HepG2 (cell line): ENCODE data around the gene CMYA5. TPM values are rescaled to one million over a fixed set of nuclear protein-coding genes. Genes with fewer than 3 reads are reported as not detected.

ENCODE experiments used
- ATAC-seq: fragments of 200-7000 bp; cut with Tn5 transposase; 3 replicates; pipeline ENCODE4 v1.9.1; 2020; ENCODE audit warnings: mild to moderate bottlenecking, moderate library complexity
- BruUV-seq: library from RNA; stranded (reverse); fragments of 400-500 nt; replicated peaks from 2 replicates; lab custom pipeline; 2021; lab: Mats Ljungman, UMichigan
- CTCF ChIA-PET: fragments of 300-600 bp; formaldehyde crosslinking; extraction: SDS; loops from one replicate; lab custom pipeline; 2021; ENCODE audit warnings: low total read pairs, inconsistent platforms, low intra/inter-chr PET ratio; lab: Yijun Ruan, JAX
- POLR2A ChIA-PET: fragments of 350-600 bp; sonication (Branson Sonifier 250); formaldehyde crosslinking; loops from one replicate; lab custom pipeline; 2020; ENCODE audit warnings: antibody characterized with exemption, inconsistent platforms; lab: Yijun Ruan, JAX
- DNase-seq: peaks from one replicate; pipeline ENCODE4 v3.0.0-alpha.2; 2015; ENCODE audit warnings: low spot score
- FAIRE-seq: peaks from 3 replicates; lab custom pipeline; 2011; peaks lifted over from hg19 to GRCh38; lab: Jason Lieb, UNC
- H2AFZ ChIP-seq: one replicate; pipeline ENCODE4 v1.6.1; 2011; ENCODE audit warnings: low read length, inconsistent platforms
- H3K27ac ChIP-seq: fragments of 300-600 bp; 3 replicates; pipeline ENCODE4 v1.8.0; 2011; ENCODE audit warnings: mixed run types, mild to moderate bottlenecking, mixed read lengths, low read length, inconsistent platforms; ENCODE audit not compliant: insufficient read depth; ENCODE audit errors: extremely low read length
- H3K27me3 ChIP-seq, 2 experiments: fragments of 200-600 bp in 1 of 2; 2 replicates in 1 of 2; 3 replicates in 1 of 2; pipeline versions ENCODE4 v1.6.0 to v1.8.0; 2011; ENCODE audit warnings: low read length in 2 of 2, mild to moderate bottlenecking in 2 of 2, moderate library complexity in 2 of 2, inconsistent platforms in 1 of 2; ENCODE audit not compliant: insufficient read depth in 2 of 2, control insufficient read depth in 1 of 2
- H3K36me3 ChIP-seq, 2 experiments: fragments of 200-600 bp in 1 of 2; replicated peaks in 1 of 2; 2 replicates in 1 of 2; 3 replicates in 1 of 2; pipeline versions ENCODE4 v1.5.1 to v1.8.0; 2011; ENCODE audit warnings: low read length in 2 of 2, inconsistent platforms in 1 of 2; ENCODE audit not compliant: insufficient read depth in 2 of 2, control insufficient read depth in 1 of 2
- H3K4me1 ChIP-seq: 2 replicates; pipeline ENCODE4 v1.5.1; 2012; ENCODE audit warnings: low read length, inconsistent platforms; ENCODE audit not compliant: insufficient read depth
- H3K4me2 ChIP-seq: 2 replicates; pipeline ENCODE4 v1.6.0; 2011; ENCODE audit warnings: low read depth, low read length, inconsistent platforms
- H3K4me3 ChIP-seq, 3 experiments: fragments of 200-600 bp in 1 of 3; sonication (generic), shearing (Covaris generic) in 1 of 3; replicated peaks in 1 of 3; 2 replicates each; pipeline ENCODE4 v1.5.1; 2011 to 2016; ENCODE audit warnings: low read length in 3 of 3, inconsistent platforms in 2 of 3, low read depth in 2 of 3, mild to moderate bottlenecking in 2 of 3, control low read depth in 1 of 3, mixed read lengths in 1 of 3; ENCODE audit not compliant: insufficient read depth in 1 of 3
- H3K79me2 ChIP-seq: one replicate; pipeline ENCODE4 v1.6.1; 2011; ENCODE audit warnings: low read length, inconsistent platforms; ENCODE audit not compliant: insufficient read depth
- H3K9ac ChIP-seq: 2 replicates; pipeline ENCODE4 v1.6.0; 2011; ENCODE audit warnings: mild to moderate bottlenecking, low read depth, low read length, inconsistent platforms; ENCODE audit not compliant: insufficient read depth
- H3K9me3 ChIP-seq: 2 replicates; pipeline ENCODE4 v1.5.1; 2012; ENCODE audit warnings: mild to moderate bottlenecking, low read length
- H4K20me1 ChIP-seq: 2 replicates; pipeline ENCODE4 v1.6.0; 2011; ENCODE audit warnings: inconsistent platforms, mild to moderate bottlenecking, low read length, moderate library complexity; ENCODE audit not compliant: insufficient read depth
- FOXK1 ChIP-seq: sonication (generic); formaldehyde crosslinking; IDR thresholded peaks from 2 replicates; pipeline ENCODE4 v1.4.0; 2020; ENCODE audit warnings: low read depth, missing genetic modification reagents, borderline replicate concordance
- MLLT10 ChIP-seq: sonication (generic); formaldehyde crosslinking; IDR thresholded peaks from 2 replicates; pipeline ENCODE4 v1.4.0; 2020; ENCODE audit warnings: missing genetic modification reagents
- PHF21A ChIP-seq: sonication (generic); formaldehyde crosslinking; IDR thresholded peaks from 2 replicates; pipeline ENCODE4 v1.5.0; 2020; ENCODE audit warnings: mild to moderate bottlenecking, missing genetic modification reagents
- PLSCR1 ChIP-seq: sonication (generic); formaldehyde crosslinking; IDR thresholded peaks from 2 replicates; pipeline ENCODE4 v1.5.0; 2020; ENCODE audit warnings: missing genetic modification reagents, mild to moderate bottlenecking, borderline replicate concordance
- SNAI1 ChIP-seq: sonication (generic); formaldehyde crosslinking; IDR thresholded peaks from 2 replicates; pipeline ENCODE4 v1.5.0; 2020; ENCODE audit warnings: mild to moderate bottlenecking, missing genetic modification reagents, borderline replicate concordance
- ZBTB14 ChIP-seq: sonication (generic); formaldehyde crosslinking; IDR thresholded peaks from 2 replicates; pipeline ENCODE4 v1.4.0; 2020; ENCODE audit warnings: missing genetic modification reagents
- ZNF777 ChIP-seq: sonication (generic); formaldehyde crosslinking; IDR thresholded peaks from 2 replicates; pipeline ENCODE4 v1.4.0; 2020; ENCODE audit warnings: missing genetic modification reagents
- WGBS: methylation state at CpG from one replicate; pipeline ENCODE4 v1.1.6; 2017; ENCODE audit warnings: low lambda C conversion rate; 5-methylcytosine and 5-hydroxymethylcytosine counted together
- in situ Hi-C: cut with HindIII; loops from 2 replicates; pipeline ENCODE4 v1.10.0; 2017; ENCODE audit warnings: low pct_unique_long_range_greater_than_20kb; ENCODE audit not compliant: extremely low pct_ligation_motif_present
- intact Hi-C: fragments of 100-400 bp; cut with micrococcal nuclease; formaldehyde crosslinking; loops from one replicate; pipeline ENCODE4 v1.10.0; 2022; ENCODE audit not compliant: unreplicated experiment
- polyA plus RNA-seq, 8 experiments: library from polyadenylated mRNA; depleted of rRNA in 3 of 8; stranded (reverse) in 7 of 8; unstranded in 1 of 8; fragments of >200 nt; fragmentation: Illumina TruSeq in 4 of 8; extraction: Trizol in 4 of 8; gene quantifications; 2 replicates each; pipeline versions ENCODE4 v1.2.1 to v1.2.3, GENCODE V29; 2011 to 2016; ENCODE audit warnings: low read depth in 4 of 8, missing spikeins in 1 of 8, mixed read lengths in 1 of 8; ENCODE audit not compliant: insufficient read depth in 1 of 8
- total RNA-seq, 5 experiments: library from RNA; depleted of rRNA; stranded (reverse); fragments of >200 nt; fragmentation: Illumina TruSeq; extraction: Trizol; gene quantifications; 2 replicates each; pipeline ENCODE4 v1.2.3, GENCODE V29; 2016; ENCODE audit warnings: low read depth in 1 of 5

The CMYA5 gene
- total and polyA plus RNA-seq, 2 of the 13 experiments (the other 11 are each of a cell fraction or from before 2014, with no cell fraction given) = 0.13 to 0.51 TPM

- Histone ChIP-seq H3K9me3 (no peaks in the 10 kb centered on the region), H2AFZ (no peak overlapping the region), H3K27me3 (peaks cover 6 to 44% of the 10 kb centered on the region in 2 experiments; a peak in 2 of 5 replicates), H3K79me2 (no peaks in the 10 kb centered on the region), H3K4me1 (no peaks in the 10 kb centered on the region), H4K20me1 (no peaks in the 10 kb centered on the region), H3K36me3 (no peaks in the 10 kb centered on the region), H3K9ac (no peak overlapping the region), H3K4me2 (no peak overlapping the region), H3K27ac (no peak overlapping the region), H3K4me3 (no peak overlapping the region)
- intact Hi-C loops = no loop called here
- TF ChIP-seq ZNF777 (no peak), FOXK1 (CRISPR knock-in tag) (no peak), SNAI1 (no peak), MLLT10 (CRISPR knock-in tag) (no peak), ZBTB14 (CRISPR knock-in tag) (no peak), PLSCR1 (CRISPR knock-in tag) (no peak), PHF21A (CRISPR knock-in tag) (no peak)
- in situ Hi-C loops = no loop called here
- CTCF ChIA-PET = no interaction called here
- no TSS peak for BruUV-seq
- no peak for FAIRE-seq
- DNase-seq = no peak
- POLR2A ChIA-PET = no interaction called here
- no peak for ATAC-seq
- 38% methylated on average over 7 of the region's 7 CpGs for WGBS
Observed at GRCh38 chr5:79842991-79843390, 153.4 kb downstream of the CMYA5 start.
